Measurements from ENCODE around the gene DPY19L2.
"Not testable (repeated sequence)": the region's sequence is repeated elsewhere in the genome, so short reads cannot be mapped to it uniquely, and the experiment has no call there.

GRCh38 chr12:63672550-63672949, 4.3 kb upstream of the DPY19L2 start:
- TF ChIP-seq, protein P1, sequence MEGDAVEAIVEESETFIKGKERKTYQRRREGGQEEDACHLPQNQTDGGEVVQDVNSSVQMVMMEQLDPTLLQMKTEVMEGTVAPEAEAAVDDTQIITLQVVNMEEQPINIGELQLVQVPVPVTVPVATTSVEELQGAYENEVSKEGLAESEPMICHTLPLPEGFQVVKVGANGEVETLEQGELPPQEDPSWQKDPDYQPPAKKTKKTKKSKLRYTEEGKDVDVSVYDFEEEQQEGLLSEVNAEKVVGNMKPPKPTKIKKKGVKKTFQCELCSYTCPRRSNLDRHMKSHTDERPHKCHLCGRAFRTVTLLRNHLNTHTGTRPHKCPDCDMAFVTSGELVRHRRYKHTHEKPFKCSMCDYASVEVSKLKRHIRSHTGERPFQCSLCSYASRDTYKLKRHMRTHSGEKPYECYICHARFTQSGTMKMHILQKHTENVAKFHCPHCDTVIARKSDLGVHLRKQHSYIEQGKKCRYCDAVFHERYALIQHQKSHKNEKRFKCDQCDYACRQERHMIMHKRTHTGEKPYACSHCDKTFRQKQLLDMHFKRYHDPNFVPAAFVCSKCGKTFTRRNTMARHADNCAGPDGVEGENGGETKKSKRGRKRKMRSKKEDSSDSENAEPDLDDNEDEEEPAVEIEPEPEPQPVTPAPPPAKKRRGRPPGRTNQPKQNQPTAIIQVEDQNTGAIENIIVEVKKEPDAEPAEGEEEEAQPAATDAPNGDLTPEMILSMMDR (IDR thresholded peaks at IDR 0.05; ENCODE audit: low read depth, low read length, poor library complexity, severe bottlenecking), result not testable (repeated sequence)
- not testable (repeated sequence) for TF ChIP-seq EZH2phosphoT487 (IDR thresholded peaks at IDR 0.05; ENCODE audit: borderline replicate concordance, low read length)
